OCI-LY3 (cell line): Measurements from ENCODE around the gene PTPN1.

ENCODE experiments used
- H2AFZ ChIP-seq: fragments of 200-600, 300-600 bp; shearing (Covaris generic); 2 replicates; pipeline ENCODE4 v1.6.0; 2014; ENCODE audit warnings: antibody characterized with exemption, low read depth, low read length
- H3K27ac ChIP-seq: fragments of 200-600, 300-600 bp; sonication (generic); 2 replicates; pipeline ENCODE4 v1.5.1; 2014; ENCODE audit warnings: mild to moderate bottlenecking, low read length, moderate library complexity, mixed read lengths
- H3K27me3 ChIP-seq: fragments of 200-600, 300-600 bp; sonication (generic); 2 replicates; pipeline ENCODE4 v1.6.1; 2014; ENCODE audit warnings: low read depth, low read length, mixed read lengths
- H3K36me3 ChIP-seq: fragments of 200-600, 300-600 bp; sonication (generic); replicated peaks from 2 replicates; pipeline ENCODE3; 2014; ENCODE audit warnings: low read depth, low read length, mixed read lengths
- H3K4me1 ChIP-seq: fragments of 300-600, 200-600 bp; sonication (generic); 2 replicates; pipeline ENCODE4 v1.6.1; 2014; ENCODE audit warnings: low read length, mixed read lengths
- H3K4me2 ChIP-seq: fragments of 200-600, 300-600 bp; sonication (generic); 2 replicates; pipeline ENCODE4 v1.6.1; 2014; ENCODE audit warnings: low read length, mixed read lengths
- H3K4me3 ChIP-seq: fragments of 300-600, 200-600 bp; sonication (generic); 2 replicates; pipeline ENCODE4 v1.5.1; 2014; ENCODE audit warnings: antibody characterized with exemption, mild to moderate bottlenecking, low read length, moderate library complexity
- H3K79me2 ChIP-seq: fragments of 300-600, 200-600 bp; shearing (Covaris generic); 2 replicates; pipeline ENCODE4 v1.6.1; 2014; ENCODE audit warnings: mild to moderate bottlenecking, low read length, mixed read lengths
- H3K9ac ChIP-seq: fragments of 300-600, 200-600 bp; shearing (Covaris generic); 2 replicates; pipeline ENCODE4 v1.6.0; 2014; ENCODE audit warnings: mild to moderate bottlenecking, low read length, moderate library complexity
- H3K9me3 ChIP-seq: fragments of 200-600, 300-600 bp; shearing (Covaris generic); 2 replicates; pipeline ENCODE4 v1.6.1; 2014; ENCODE audit warnings: low read length, mixed read lengths; ENCODE audit not compliant: insufficient read depth
- H4K20me1 ChIP-seq: fragments of 200-600, 300-600 bp; sonication (generic); 2 replicates; pipeline ENCODE4 v1.6.1; 2016; ENCODE audit warnings: low read length, mixed read lengths; ENCODE audit not compliant: insufficient read depth
- EZH2phosphoT487 ChIP-seq: fragments of 200-600 bp; shearing (Covaris generic); IDR thresholded peaks from 2 replicates; pipeline ENCODE4 v1.6.1; 2018; ENCODE audit warnings: antibody characterized with exemption, mixed run types, low read depth
- TF ChIP-seq, protein P1 (sequence below): fragments of 200-600, 300-600 bp; sonication (generic); IDR thresholded peaks from 2 replicates; pipeline ENCODE4 v1.5.1; 2014; ENCODE audit warnings: antibody characterized with exemption, low read length, low read depth

PTPN1 gene

DNA sequence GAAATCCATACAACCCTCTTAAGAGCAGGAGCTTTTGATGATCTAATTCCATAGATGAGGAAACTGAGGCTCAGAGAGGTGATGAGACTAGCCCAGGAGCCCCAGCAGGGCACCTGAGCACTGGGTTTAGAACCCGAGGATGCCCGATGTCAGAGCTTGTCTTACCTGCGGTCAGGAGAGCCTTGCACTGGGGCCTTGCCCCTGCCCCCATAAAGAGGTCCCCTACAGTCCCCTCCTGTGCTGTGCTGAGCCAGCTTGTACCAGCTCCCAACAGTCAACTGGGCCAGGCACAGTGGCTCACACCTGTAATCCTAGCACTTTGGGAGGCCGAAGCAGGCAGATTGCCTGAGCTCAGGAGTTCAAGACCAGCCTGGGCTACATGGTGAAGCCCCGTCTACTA lies 122.5 kb downstream of the PTPN1 start:
- Histone ChIP-seq H4K20me1 (no peaks in the 10 kb centered on the region), H3K27ac (no peak overlapping the region), H3K27me3 (peaks cover 36% of the 10 kb centered on the region), H2AFZ (no peak overlapping the region), H3K9me3 (no peaks in the 10 kb centered on the region), H3K36me3 (no peaks in the 10 kb centered on the region), H3K9ac (no peak overlapping the region), H3K4me2 (no peak overlapping the region), H3K4me3 (no peak overlapping the region), H3K79me2 (no peaks in the 10 kb centered on the region), H3K4me1 (peaks cover 15% of the 10 kb centered on the region)
- TF ChIP-seq EZH2phosphoT487 = no peak

GRCh38 chr20:50633361-50633760 lies 123.2 kb downstream of the PTPN1 start:
- H3K79me2 ChIP-seq = no peaks in the 10 kb centered on the region
- TF ChIP-seq, protein P1, sequence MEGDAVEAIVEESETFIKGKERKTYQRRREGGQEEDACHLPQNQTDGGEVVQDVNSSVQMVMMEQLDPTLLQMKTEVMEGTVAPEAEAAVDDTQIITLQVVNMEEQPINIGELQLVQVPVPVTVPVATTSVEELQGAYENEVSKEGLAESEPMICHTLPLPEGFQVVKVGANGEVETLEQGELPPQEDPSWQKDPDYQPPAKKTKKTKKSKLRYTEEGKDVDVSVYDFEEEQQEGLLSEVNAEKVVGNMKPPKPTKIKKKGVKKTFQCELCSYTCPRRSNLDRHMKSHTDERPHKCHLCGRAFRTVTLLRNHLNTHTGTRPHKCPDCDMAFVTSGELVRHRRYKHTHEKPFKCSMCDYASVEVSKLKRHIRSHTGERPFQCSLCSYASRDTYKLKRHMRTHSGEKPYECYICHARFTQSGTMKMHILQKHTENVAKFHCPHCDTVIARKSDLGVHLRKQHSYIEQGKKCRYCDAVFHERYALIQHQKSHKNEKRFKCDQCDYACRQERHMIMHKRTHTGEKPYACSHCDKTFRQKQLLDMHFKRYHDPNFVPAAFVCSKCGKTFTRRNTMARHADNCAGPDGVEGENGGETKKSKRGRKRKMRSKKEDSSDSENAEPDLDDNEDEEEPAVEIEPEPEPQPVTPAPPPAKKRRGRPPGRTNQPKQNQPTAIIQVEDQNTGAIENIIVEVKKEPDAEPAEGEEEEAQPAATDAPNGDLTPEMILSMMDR = no peak
- no peak for TF ChIP-seq EZH2phosphoT487

GRCh38 chr20:50634191-50634590 lies 124.0 kb downstream of the PTPN1 start:
- no peak overlapping the region for H3K4me2 ChIP-seq
- peaks cover 5% of the 10 kb centered on the region for H3K4me1 ChIP-seq
- H3K27me3 ChIP-seq = peaks cover 33% of the 10 kb centered on the region
- H4K20me1 ChIP-seq = no peaks in the 10 kb centered on the region
- no peak overlapping the region for H2AFZ ChIP-seq
- no peak overlapping the region for H3K4me3 ChIP-seq
- no peaks in the 10 kb centered on the region for H3K79me2 ChIP-seq
- TF ChIP-seq, protein P1 = no peak
- no peak for TF ChIP-seq EZH2phosphoT487
- H3K27ac ChIP-seq = no peak overlapping the region
- no peaks in the 10 kb centered on the region for H3K9me3 ChIP-seq
- no peak overlapping the region for H3K9ac ChIP-seq
- H3K36me3 ChIP-seq = no peaks in the 10 kb centered on the region

More at GRCh38 chr20:50633361-50633760, 123.2 kb downstream of the PTPN1 start:
- H3K27me3 ChIP-seq = peaks cover 33% of the 10 kb centered on the region
- H3K4me1 ChIP-seq = peaks cover 9% of the 10 kb centered on the region
- H3K9me3 ChIP-seq = no peaks in the 10 kb centered on the region
- no peak overlapping the region for H2AFZ ChIP-seq
- no peaks in the 10 kb centered on the region for H3K36me3 ChIP-seq
- H3K27ac ChIP-seq = no peak overlapping the region
- no peak overlapping the region for H3K4me3 ChIP-seq
- H3K9ac ChIP-seq = no peak overlapping the region
- no peak overlapping the region for H3K4me2 ChIP-seq
- H4K20me1 ChIP-seq = no peaks in the 10 kb centered on the region
